NCI-H524 (cell line): Measurements from ENCODE around the gene DNAI1.
"Not testable (repeated sequence)": the region's sequence is repeated elsewhere in the genome, so short reads cannot be mapped to it uniquely, and the experiment has no call there.

Experiments used
- DNase-seq, 2 experiments: peaks; one replicate each; lab custom pipeline; 2025; lab: John Stamatoyannopoulos, UW

DNAI1 gene

DNA sequence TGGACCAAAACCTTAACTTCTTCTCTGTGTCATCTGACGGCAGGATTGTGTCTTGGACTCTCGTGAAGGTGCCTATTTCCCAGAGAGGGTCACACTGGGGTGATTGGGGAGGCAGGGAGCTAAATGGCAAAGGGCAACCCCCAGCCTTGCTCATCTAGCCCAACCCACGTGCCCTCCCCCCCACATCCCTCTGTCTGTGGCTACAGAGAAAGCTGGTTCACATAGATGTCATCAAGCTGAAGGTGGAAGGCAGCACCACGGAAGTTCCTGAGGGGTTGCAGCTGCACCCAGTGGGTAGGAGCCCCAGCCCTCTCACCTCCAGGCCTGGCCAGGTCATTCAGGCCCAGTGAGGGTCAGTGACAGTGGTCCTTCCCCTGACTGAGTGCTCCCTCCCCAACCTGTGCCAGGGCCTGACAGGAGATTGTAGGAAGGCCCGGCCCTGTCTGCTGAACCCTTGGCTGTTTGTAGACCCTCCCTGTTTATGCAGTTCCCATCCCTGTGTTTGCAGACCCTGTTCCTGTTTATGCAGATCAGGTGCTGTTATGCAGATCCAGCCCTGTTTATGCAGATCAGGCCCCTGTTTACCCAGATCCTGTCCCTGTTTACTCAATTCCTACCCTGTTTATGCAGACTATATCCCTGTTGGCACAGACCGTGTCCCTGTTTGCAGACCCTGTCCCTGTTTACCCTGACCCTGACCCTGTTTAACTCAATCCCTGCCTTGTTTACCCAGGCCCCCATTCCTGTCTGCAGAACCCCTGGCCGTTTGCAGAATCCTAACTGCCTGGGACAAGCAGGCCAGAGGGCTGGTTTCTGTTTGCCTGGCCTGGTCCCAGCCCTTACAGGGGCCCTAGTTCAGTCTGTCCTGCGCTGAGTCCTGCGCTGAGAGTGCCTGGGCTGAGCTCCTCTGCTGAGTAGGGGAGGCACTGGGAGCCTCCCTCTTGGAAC lies 53.8 kb downstream of the DNAI1 start:
- DNase-seq = no peak

- peak in 1 of 2 experiments; percentile 19 for DNase-seq
Observed at GRCh38 chr9:34513567-34514214, 55.1 kb downstream of the DNAI1 start.

- DNase-seq = no peak
Observed at GRCh38 chr9:34514401-34514800, 55.8 kb downstream of the DNAI1 start.

- no peak for DNase-seq
Observed at GRCh38 chr9:34514816-34515215, 56.2 kb downstream of the DNAI1 start.

GRCh38 chr9:34515959-34516358 lies 57.4 kb downstream of the DNAI1 start:
- no peak for DNase-seq

DNA sequence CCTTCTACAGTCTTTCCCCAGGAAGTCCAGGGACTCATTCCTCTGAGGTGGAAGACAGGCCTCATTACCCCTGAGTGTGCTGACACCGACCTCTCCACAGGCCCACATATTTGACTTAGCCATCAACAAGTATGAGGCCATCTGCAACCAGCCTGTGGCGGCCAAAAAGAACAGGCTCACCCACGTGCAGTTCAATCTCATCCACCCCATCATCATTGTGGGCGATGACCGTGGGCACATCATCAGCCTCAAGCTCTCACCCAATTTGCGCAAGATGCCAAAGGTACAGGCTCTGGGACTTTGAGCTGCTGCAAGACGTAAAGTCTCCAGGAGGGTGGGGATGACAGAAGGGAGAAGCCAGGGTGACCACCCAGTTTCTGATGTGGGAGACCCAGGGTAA lies 58.6 kb downstream of the DNAI1 start:
- DNase-seq = no peak

- DNase-seq = peak in 1 of 2 experiments; percentile 37
Observed at GRCh38 chr9:34518110-34518616, 59.6 kb downstream of the DNAI1 start.

DNA sequence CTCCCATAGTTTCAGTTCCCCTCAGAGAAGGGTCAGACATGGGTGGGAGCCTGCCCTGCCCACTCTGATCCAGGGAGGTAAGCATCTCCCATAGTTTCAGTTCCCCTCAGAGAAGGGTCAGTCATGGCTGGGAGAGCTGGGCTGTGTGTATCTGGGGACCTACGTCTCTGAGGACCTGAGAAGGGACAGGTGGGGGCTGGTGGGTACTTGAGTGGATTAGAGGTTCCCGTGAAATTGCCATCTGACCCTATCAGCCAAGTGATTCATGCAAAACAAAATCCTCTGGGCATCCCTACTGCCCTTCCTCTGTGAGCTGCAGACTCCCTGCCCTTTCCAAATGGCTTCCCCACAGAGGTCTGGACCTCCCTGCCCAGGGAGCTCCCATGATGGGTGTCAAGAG lies 60.3 kb downstream of the DNAI1 start:
- DNase-seq = peak; percentile 20 to 62

DNA sequence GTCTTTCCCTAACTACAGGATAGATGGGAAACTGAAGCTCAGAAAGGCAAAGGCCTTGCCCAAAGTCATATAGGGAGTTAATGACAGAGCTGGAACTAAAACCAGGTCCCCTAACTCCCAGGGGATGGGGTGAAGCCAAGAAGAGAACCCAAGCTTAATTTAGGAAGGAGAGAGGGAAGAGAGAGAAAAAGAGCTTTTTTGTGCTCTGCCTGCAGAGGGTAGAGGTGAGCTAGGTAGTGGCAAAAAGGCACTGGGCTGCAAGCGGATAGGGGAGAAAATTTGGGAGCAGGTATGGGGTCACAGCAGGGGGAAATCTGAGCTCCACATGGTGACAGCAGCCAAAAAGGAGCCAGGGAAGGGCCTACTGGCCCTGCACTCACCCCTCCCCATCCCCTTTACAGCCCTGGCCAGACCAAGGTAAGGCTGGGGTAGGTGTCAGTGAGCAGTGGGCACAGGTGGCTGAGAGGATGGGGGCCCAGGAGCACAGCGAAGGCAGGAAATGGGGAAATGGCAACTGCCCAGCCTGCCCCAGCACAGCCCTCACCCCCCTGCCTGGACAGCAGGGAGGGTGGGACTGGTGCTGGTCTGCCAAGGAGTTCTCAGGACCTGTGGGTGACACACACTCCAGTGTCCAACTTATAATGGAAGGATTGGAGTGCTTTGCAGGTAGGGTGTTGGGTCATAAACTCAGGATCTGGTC lies 60.9 kb downstream of the DNAI1 start:
- peak in 1 of 2 experiments; percentile 36 for DNase-seq

DNA sequence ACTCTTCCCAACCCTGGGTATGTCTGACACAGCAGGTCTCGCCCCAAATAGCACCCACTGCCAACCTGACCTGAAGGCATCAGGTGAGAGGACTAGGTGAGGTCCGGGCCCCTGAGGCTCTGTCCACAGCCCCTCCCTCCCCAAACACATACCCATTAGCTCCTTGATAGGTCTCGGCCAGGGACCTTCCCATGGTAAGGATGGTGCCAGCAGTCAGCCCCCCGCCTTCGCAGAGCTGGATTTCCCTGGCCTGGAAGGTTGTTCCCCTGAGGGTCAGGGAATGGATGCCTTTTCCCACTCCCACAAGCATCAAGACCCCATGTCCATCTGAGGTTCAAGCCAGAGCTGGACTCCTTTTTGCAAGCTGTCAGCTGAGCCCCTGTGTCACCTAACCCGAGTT lies 61.5 kb downstream of the DNAI1 start:
- no peak for DNase-seq

DNA sequence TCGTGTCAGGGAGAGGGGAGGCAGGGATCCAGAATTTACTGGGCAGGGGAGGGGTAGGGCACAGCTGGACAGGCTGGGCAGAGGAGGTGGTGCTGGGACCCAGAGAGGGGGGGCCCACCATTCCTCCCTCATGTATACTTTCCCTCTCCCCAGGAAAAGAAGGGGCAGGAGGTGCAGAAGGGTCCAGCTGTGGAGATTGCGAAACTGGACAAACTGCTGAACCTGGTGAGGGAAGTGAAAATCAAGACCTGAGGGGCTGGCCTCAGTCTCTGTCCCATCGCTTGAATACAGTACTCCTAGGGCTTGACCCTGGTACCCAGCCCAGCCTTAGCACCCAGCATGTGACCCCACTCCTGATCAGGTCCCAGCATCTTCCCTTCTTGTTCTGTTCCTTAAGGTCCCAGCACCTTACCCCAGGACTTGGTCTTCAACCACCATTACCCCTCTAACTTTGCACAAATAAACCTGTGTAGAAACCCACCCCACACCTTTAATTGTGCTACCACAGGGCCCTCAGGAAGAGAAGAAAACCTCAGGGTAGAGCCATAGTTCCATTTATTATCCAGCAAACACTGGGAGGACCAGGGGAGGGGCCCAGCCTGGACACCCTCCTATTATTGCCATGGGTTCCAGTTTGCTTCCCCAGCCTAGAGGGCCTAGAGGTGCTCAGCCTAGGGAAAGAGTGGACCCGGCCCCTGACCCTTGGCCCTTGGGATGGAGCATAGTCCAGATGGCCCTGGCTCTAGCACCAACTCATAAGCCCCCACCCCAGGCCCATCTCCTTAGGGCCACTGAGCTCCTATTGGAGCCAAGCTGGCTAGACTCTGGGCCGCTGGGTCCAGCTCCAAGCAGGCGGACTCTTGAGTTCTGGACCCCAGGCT lies 62.1 kb downstream of the DNAI1 start:
- no peak for DNase-seq

GRCh38 chr9:34521406-34522045 lies 62.9 kb downstream of the DNAI1 start:
- no peak for DNase-seq

GRCh38 chr9:34522091-34522887 lies 63.7 kb downstream of the DNAI1 start:
- DNase-seq = no peak

DNA sequence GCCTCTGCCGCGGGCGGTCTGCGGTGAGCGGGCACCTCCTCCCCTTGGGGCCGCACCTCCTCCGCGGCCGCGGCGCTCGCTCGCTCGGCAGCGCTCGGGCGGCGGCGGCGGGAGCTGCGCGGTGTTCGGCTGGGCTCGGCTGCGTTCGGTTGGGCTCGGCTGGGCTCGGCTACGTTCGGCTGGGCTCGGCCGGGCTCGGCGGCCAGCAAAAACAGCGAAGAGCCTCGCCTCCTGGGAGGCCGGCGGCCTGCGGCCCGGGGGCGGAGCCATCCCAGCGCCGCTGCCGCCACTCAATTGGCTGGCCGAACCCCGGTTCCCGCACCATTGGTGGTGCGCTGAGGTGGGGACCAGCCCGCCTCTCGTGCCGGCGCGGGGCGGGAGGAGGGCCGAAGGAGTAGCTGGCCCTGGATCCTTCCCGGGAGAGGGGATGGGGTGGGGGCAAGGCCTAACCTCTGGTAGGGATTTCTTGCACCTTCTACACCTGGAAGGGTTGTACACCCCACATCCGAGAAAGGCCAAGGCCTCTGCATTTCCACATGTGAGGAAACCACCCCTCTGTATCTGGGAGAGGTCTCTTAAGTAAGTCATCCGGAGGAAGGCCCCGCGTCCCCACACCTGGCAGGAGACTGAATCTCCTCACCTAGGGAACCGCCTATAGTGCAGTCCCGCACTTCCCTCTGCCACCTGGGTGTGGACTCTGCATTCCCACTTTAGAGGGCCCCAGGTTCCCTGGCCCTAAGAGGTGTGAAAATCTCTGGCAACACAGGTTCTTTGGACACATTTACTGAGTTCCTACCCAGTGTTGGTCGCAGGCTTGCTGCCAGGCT lies 64.6 kb downstream of the DNAI1 start, which contains the start of gene ENHO:
Gene ENHO (minus strand): TSS at position 20 of the 827 bp plus-strand sequence. CDS start 1,295 bp downstream, outside the sequence.
- peak; percentile 81 to 86 for DNase-seq

GRCh38 chr9:34524349-34524748 lies 65.7 kb downstream of the DNAI1 start:
- DNase-seq = no peak

DNA sequence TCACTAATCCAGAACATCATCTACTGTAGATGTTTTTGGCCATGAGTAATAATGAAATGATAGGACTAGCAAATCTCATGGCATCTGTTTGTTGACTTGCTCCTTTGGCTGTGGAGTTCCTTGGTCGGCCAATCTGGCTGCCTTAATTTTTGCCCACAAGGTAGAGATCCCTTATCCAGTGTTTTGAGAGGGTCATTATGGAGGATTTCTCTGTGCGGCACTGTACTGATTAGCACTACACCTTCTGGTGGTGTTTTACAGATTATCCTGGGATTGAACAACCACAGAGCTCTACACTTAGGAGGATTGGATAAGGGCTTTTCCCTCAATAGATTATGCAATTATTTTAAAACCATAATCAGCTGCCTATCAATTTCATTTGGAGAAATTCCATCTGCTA lies 67.4 kb downstream of the DNAI1 start:
- DNase-seq = peak; percentile 92 to 97

DNA sequence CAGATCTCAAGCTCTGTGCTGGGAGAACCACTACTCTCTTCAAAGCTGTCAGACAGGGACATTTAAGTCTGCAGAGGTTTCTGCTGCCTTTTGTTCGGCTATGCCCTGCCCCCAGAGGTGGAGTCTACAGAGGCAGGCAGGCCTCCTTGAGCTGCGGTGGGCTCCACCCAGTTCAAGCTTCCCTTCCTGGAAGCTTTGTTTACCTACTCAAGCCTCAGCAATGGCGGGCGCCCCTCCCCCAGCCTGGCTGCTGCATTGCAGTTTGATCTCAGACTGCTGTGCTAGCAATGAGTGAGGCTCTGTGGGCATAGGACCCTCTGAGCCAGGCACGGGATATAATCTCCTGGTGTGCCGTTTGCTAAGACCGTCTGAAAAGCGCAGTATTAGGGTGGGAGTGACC lies 73.4 kb downstream of the DNAI1 start:
- not testable (repeated sequence) for DNase-seq

GRCh38 chr9:34536685-34537084 lies 78.1 kb downstream of the DNAI1 start:
- peak in 1 of 2 experiments; percentile 22 for DNase-seq

DNA sequence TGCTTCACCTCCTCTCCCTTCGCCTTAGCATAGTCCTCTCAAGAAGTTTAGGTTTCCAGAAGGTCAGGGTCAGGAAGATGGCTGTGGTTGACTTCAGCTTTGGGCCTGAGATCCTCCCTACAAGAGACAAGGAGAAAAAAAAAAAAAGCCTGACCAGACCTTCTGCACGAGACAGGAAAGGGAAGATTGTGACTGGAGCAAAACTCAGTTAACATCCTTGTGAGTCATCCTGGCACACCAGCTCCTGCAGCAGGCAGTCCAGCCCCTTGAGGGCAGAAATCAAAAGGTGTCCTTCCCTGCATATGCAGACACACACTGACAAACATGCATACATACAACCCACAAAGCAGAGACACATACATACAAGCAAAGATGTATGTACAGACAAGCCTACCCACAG lies 82.2 kb downstream of the DNAI1 start:
- DNase-seq = no peak
